Body of pancreas (tissue), 4 donors: Measurements from ENCODE around the gene CAPN6.

Experiments used
- POLR2A ChIP-seq, 3 donors: fragments of 450-650 bp; IDR thresholded peaks; one replicate each; pipeline ENCODE4 v1.6.1; 2016; ENCODE audit warnings: antibody characterized with exemption in 3 of 3, mild to moderate bottlenecking in 2 of 3
- TF ChIP-seq, protein P1 (sequence below), 7 experiments: fragments of 450-650 bp in 4 of 7; fragments of 200-600 bp in 3 of 7; sonication (generic) in 3 of 7; IDR thresholded peaks; one replicate each; pipeline ENCODE4 v1.5.1; 2016 to 2019; ENCODE audit warnings: antibody characterized with exemption in 7 of 7

DNA sequence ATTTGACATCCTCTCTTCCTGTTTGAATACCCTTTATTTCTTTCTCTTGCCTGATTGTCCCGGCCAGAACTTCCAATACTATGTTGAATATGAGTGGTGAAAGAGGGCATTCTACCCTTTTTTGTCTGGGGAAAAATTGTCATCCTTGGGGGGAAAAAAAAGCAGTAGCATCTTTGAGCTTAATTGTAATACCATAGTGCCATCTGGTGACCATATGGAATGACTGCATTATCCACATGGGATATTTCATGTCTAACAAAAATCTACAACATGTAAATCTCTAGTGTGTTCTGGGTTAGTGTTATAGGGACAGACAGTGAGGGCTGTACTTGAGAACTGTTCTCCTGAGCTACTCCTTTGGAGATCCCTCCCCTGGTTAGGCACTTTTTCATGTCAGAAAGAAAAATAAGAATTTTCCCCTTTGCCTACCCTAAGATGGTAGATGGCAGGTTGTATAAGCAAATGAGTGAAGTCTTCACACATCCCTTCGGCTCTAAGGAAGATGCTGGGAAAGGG lies 26.0 kb downstream of the CAPN6 start:
- TF ChIP-seq POLR2A (IDR thresholded peaks at IDR 0.05), result no peak
- TF ChIP-seq, protein P1, sequence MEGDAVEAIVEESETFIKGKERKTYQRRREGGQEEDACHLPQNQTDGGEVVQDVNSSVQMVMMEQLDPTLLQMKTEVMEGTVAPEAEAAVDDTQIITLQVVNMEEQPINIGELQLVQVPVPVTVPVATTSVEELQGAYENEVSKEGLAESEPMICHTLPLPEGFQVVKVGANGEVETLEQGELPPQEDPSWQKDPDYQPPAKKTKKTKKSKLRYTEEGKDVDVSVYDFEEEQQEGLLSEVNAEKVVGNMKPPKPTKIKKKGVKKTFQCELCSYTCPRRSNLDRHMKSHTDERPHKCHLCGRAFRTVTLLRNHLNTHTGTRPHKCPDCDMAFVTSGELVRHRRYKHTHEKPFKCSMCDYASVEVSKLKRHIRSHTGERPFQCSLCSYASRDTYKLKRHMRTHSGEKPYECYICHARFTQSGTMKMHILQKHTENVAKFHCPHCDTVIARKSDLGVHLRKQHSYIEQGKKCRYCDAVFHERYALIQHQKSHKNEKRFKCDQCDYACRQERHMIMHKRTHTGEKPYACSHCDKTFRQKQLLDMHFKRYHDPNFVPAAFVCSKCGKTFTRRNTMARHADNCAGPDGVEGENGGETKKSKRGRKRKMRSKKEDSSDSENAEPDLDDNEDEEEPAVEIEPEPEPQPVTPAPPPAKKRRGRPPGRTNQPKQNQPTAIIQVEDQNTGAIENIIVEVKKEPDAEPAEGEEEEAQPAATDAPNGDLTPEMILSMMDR (IDR thresholded peaks at IDR 0.05), result peak in 5 of 7 experiments; percentile 11 to 50 (median 34)
